Kidney tubule cell (primary cell): ENCODE results near the gene ADGRE1.

ENCODE experiments used
- DNase-seq: peaks from one replicate; pipeline ENCODE4 v3.0.0-alpha.2; 2018; ENCODE audit warnings: low spot score

The ADGRE1 gene

DNA sequence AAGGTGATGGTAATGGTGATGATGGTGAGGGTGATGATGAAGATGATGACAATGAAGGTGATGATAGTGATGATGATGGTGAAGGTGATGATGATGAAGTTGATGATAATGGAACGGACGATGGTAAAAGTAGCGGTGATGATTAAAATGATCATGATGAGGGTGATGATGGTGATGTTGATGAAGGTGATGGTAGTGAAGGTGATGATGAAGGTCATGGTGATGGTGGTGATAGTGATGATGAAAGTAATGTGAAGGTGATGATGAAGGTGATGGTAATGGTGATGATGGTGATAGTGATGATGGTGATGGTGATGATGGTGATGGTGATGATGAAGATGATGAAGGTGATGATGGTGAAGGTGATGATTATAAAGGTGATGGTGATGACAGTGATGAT, 67.7 kb downstream of the ADGRE1 start:
- DNase-seq: no peak

DNA sequence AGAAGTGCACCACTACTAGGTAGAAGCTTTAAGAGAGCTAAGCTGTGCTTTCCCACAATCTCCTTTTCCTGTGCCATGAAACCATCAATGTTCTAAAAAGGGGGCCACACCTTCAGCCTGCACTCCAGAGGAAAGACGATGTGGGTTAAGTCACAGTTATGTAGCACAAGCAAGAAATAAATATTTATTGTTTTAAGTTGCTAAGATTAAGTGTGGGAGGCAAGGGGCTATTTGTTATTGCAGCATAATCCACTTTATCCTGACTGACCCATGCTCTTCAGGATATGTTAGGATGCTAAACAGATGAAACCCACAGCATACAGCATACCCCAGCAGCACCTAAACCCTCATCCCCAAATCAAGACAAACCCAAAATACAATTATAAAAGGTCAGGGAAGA, 69.2 kb downstream of the ADGRE1 start:
- no peak for DNase-seq

DNA sequence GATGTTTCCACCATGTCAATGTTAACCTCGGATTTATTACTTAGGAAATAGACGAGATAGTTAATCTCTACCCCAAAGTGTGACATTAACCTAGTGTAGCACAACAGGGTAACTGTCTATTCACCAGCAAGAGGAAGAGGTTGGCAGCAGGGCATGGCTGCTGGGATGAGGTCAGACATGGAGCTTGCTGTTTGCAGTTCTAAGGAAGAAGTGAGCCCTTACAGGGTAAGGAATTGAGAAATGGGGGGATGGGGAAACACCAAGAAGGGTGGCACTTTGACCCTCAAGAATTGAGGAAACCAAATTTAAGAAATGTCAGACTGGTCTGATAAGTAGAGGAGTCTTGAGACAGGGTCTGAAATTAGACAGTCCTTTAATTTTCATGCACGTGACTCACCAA, 71.4 kb downstream of the ADGRE1 start:
- DNase-seq: no peak

DNA sequence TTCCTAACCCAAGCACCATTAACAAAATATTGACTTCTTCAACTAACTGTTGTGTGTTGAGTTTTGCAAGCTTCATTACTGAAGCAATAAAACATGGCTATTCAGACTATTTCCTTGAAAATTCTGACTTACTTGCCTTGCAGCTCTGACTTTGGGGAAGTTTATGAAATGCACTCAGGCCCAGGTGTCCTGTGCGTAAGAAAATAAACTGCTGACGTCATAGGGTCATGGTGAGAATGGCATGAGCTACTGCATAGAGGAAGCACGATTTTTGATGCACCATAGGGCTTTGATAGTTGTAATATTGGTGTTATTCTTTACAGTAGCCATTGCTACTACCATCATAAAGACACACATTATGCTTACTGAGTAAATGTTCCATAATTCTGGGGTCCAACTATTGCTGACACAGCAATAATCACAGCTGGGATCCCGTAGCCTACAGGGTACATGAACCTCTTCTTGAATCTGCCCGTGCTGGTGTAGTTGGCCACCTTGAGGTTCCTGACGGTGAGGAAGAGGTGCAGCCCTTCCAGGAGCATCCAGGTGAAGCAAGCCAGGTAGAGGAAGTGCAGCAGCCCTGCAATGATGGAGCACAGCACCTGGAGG, 76.0 kb downstream of the ADGRE1 start:
- no peak for DNase-seq

DNA sequence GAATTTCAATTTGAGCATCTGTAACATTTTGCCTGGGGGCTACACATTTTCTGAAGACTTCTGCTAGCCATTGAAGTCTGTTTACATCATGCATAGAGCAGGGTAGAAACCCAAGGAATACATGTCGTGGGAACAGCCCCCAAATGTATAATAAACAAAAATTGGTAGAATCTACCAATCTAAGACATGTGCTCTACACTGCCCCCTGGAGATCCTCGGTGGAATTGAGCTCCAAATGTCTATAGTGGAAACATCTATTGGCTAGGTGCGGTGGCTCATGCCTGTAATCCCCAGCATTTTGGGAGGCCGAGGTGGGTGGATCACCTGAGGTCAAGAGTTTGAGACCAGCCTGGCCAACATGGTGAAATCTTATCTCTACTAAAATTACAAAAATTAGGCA, 76.6 kb downstream of the ADGRE1 start:
- no peak for DNase-seq

DNA sequence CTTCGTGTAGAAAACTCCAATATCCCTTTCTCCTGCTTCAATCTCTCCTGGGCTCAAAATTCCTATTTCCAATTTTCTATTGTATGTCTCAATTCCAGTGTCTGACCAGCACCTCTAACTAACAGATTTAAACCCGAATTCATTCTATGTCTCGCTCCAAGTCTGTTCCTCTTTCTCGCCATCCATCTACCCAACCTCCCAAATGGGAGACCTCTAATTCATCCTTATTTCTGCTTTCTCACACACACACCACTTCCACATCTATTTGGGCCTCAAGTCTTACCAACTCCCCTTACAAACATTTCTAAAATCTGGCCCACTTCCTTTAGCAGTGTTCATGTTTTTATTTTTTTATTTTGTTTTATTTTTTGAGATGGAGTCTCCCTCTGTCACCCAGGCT, 80.6 kb downstream of the ADGRE1 start:
- DNase-seq: no peak

DNA sequence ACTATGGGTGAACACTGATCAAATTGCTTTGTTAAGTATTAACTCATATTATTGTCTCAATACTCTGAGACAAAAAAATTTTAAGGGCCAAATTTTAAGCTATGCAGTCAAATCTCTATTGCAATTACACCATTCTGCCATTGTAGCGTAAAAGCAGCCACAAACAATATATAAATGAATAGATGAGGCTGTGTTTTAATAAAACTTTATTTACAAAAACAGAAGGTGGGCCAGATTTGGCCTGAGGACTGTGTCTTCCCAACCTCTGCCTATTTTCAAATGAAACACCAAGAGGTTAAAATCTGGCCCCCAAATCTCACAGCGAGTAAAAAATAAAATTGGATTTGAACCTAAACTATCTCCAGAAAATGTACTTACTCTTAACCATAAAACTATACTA, 82.1 kb downstream of the ADGRE1 start:
- DNase-seq: no peak

DNA sequence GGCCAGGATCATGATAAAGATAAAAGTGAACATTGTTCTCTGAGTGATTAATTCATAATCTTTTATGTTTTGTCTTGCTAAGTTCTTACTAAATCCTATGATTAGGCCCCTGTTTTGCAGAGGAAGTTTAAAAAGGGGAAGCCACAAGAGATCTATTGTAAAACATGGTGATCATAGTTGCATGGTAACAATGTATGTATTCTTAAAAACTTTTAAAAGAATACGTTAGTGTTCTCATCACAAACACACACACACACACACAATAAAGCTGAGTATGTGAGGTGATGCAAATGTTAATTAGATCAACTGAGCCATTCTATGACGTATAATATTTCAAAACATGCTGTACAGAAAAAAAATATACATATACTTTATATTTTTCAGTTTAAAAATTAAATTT, 82.6 kb downstream of the ADGRE1 start:
- DNase-seq: no peak

DNA sequence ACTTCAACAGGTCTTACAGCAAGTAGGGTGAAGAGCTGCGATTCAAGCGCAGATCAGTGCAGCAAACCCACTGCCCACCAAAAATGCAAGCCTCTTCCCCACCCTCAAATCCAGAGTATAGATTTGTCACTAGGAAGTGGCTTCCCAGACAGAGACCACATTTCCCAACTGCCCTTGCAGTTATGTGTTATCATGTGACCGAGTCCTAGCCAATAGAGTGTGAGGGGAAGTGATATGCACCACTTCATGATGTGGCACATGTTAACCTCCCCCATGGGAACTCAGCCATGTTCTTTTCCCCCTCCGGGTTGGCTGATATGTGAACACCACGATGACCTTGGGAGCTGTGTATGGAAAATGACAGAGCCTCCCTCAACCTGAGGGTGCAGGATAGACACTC, 83.1 kb downstream of the ADGRE1 start:
- no peak for DNase-seq

DNA sequence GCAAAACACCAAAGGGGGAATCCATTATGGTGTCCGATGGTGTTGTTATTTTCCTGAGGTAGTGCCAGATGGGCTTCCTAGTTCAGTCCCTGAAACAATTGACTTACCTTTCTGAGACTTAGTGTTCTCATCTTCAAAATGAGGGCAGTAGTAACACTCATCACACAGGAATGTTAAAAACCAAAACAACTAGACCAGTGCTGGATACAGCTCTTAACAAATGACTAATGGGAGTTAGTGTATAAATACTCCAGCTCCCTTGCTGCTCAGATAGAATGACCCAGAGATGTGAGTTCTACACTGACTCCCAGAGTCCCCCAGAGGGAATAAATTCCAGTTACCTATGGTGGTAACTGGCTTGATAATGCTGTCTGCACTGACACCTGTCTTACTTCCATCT, 84.0 kb downstream of the ADGRE1 start:
- DNase-seq: peak; percentile 46

DNA sequence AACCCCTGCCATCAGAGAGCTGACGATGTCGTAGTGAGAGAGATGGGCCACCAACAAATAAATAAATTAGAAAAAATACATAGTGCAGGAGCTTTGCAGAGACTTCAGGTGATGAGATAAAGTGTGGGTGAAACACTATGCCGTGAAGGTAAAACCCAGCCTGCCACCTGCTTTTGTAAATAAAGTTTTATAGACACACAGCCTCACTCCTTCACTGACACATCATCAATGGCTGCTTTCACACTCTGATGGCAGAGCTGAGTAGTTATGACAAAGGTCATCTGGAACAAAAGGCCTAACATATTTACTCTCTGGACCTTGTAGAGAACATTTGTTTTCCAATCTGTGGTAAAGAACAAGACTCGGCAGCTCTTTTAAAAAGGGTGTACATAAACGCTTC, 88.8 kb downstream of the ADGRE1 start:
- no peak for DNase-seq

DNA sequence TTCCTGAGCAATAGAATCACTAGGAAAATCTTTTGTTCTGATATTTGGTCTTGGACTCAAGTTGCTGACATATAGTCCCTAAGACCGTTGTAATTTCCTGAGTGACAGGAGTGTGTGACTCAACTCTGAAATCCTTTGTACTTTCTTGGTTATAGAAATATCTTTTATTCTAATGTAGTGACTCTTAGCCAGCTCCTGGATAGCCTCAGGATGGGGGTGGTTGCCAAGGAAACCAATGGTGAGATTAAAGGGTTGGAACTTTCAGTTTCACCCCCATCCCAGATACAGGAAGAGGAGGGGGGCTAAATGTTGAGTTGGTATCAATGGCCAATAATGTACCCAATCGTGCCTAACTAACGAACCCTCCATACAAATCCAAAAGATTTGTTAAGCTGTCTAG, 92.0 kb downstream of the ADGRE1 start:
- DNase-seq: no peak

DNA sequence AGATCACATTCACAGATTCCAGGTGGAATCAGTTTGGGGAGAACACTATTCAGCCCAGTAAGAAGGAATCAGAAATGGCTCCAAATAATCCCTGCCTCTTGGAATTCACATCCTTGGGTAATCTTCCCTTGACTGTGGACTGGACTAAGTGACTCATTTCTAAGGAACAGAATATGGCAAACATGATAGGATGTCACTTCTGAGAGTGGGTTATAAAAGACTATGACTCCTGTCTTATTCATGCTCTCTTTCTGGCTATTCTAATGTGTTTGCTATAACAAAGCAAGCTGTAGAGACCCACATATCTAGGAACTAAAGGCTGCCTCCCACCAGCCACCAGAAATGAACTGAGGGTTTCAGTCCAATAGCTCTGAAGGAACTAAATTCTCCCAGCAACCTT, 96.1 kb downstream of the ADGRE1 start:
- DNase-seq: no peak

DNA sequence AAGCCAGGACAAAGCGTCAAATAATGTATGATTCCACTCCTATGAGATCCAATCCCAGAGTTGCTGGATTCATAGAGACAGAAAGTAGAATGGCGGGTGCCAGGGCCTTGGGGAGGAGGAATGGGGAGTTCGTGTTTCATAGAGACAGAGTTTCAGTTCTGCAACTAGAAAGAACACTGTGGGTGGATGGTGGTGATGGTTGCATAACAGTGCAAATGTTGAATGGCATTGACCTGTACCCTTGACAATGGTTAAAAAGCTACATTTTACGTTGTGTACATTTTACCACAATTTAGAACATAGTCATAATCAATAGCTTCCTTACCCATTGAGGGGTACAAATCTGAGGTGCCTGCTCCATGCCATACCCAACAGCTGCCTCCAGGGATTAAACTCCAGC, 100.5 kb downstream of the ADGRE1 start:
- no peak for DNase-seq

DNA sequence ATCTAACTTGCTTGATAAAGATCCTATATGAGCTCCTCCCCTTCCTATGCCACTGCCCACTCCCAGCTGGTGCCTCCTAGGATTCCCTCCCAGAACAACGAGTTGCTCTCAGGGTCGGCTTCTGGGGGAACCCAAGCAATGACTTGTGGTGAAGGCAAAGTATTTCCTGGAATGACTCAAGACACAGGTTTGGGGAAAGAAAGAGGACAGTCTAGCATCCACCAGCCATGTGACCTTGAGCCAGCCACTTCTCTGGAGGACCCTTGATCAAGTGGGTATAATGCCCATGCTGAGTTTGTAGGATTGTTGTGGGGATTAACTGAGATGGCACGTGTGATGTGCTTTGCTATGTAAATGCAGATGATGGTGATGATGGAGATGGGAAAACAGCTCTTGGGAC, 100.9 kb downstream of the ADGRE1 start:
- no peak for DNase-seq
